Neural cell (in vitro differentiated cells): ENCODE data around the gene MOB3B. TPM values are rescaled to one million over a fixed set of nuclear protein-coding genes. Genes with fewer than 3 reads are reported as not detected.

Experiments used
- H2AFZ ChIP-seq: fragments of 200-600, 300-800 bp; sonication (generic), shearing (Covaris generic); 2 replicates; pipeline ENCODE4 v1.6.0; 2014; ENCODE audit warnings: low read depth, mild to moderate bottlenecking, antibody characterized with exemption, low read length, moderate library complexity
- H3F3A ChIP-seq: fragments of 200-600 bp; shearing (Covaris generic); 2 replicates; pipeline ENCODE4 v1.6.1; 2016; ENCODE audit warnings: mild to moderate bottlenecking, moderate library complexity, mixed read lengths, antibody characterized with exemption, low read length; ENCODE audit not compliant: insufficient read depth, poor library complexity, severe bottlenecking
- H3K27ac ChIP-seq: fragments of 200-600, 300-800 bp; sonication (generic), shearing (Covaris generic); 2 replicates; pipeline ENCODE4 v1.5.1; 2014; ENCODE audit warnings: mild to moderate bottlenecking, low read length, moderate library complexity
- H3K27me3 ChIP-seq: fragments of 300-800, 200-600 bp; sonication (generic), shearing (Covaris generic); 2 replicates; pipeline ENCODE4 v1.6.0; 2014; ENCODE audit warnings: mild to moderate bottlenecking, low read depth, low read length, moderate library complexity; ENCODE audit not compliant: insufficient read depth
- H3K36me3 ChIP-seq: fragments of 300-800, 200-600 bp; sonication (generic), shearing (Covaris generic); 2 replicates; pipeline ENCODE4 v1.5.1; 2014; ENCODE audit warnings: mild to moderate bottlenecking, antibody characterized with exemption, low read length, moderate library complexity; ENCODE audit not compliant: insufficient read depth
- H3K4me2 ChIP-seq: fragments of 300-800, 200-600 bp; sonication (generic), shearing (Covaris generic); 2 replicates; pipeline ENCODE4 v1.6.0; 2014; ENCODE audit warnings: mild to moderate bottlenecking, low read length
- H3K4me3 ChIP-seq: fragments of 300-800, 200-600 bp; sonication (generic), shearing (Covaris generic); 2 replicates; pipeline ENCODE4 v1.5.1; 2014; ENCODE audit warnings: mild to moderate bottlenecking, low read length, moderate library complexity
- H3K79me2 ChIP-seq: fragments of 200-600 bp; shearing (Covaris generic); replicated peaks from 2 replicates; pipeline ENCODE4 v1.6.0; 2014; ENCODE audit warnings: mild to moderate bottlenecking, low read length, moderate library complexity; ENCODE audit not compliant: insufficient read depth
- H3K9ac ChIP-seq: fragments of 300-800, 200-600 bp; sonication (generic), shearing (Covaris generic); 2 replicates; pipeline ENCODE4 v1.6.1; 2016; ENCODE audit warnings: mild to moderate bottlenecking, low read length, mixed read lengths
- H3K9me2 ChIP-seq: fragments of 200-600 bp; shearing (Covaris generic); 2 replicates; pipeline ENCODE4 v1.6.1; 2016; ENCODE audit warnings: mild to moderate bottlenecking, low read length, mixed read lengths; ENCODE audit not compliant: insufficient read depth
- H3K9me3 ChIP-seq: fragments of 200-600, 300-800 bp; sonication (generic), shearing (Covaris generic); 2 replicates; pipeline ENCODE4 v1.6.1; 2016; ENCODE audit warnings: mild to moderate bottlenecking, mixed run types, low read length, moderate library complexity, mixed read lengths
- H4K20me1 ChIP-seq: fragments of 200-600 bp; shearing (Covaris generic); 2 replicates; pipeline ENCODE4 v1.6.1; 2016; ENCODE audit warnings: mild to moderate bottlenecking, mixed run types; ENCODE audit not compliant: insufficient read depth
- EP300 ChIP-seq: fragments of 450-650 bp; conservative IDR thresholded peaks from 2 replicates; pipeline ENCODE4 v1.6.1; 2014; ENCODE audit warnings: antibody characterized with exemption, mild to moderate bottlenecking, moderate library complexity; ENCODE audit not compliant: poor library complexity, severe bottlenecking
- EZH2 ChIP-seq: fragments of 200-600, 300-800 bp; shearing (Covaris generic), sonication (generic); IDR thresholded peaks from 2 replicates; pipeline ENCODE4 v1.6.1; 2014; ENCODE audit warnings: antibody characterized with exemption, low read length, borderline replicate concordance, mild to moderate bottlenecking; ENCODE audit not compliant: insufficient read depth, poor library complexity, severe bottlenecking
- MXI1 ChIP-seq: fragments of 450-650 bp; conservative IDR thresholded peaks from 2 replicates; pipeline ENCODE4 v1.6.1; 2014; ENCODE audit warnings: antibody characterized with exemption, mild to moderate bottlenecking; ENCODE audit not compliant: poor library complexity, severe bottlenecking
- POLR2AphosphoS5 ChIP-seq: IDR thresholded peaks from 2 replicates; pipeline ENCODE4 v1.6.1; 2012
- RAD21 ChIP-seq: fragments of 450-650 bp; conservative IDR thresholded peaks from 2 replicates; pipeline ENCODE4 v1.6.1; 2014; ENCODE audit warnings: antibody characterized with exemption, mild to moderate bottlenecking, moderate library complexity
- SMC3 ChIP-seq: fragments of 450-650 bp; conservative IDR thresholded peaks from 2 replicates; pipeline ENCODE4 v1.6.1; 2014; ENCODE audit warnings: antibody characterized with exemption, mild to moderate bottlenecking, moderate library complexity; ENCODE audit not compliant: poor library complexity
- TAF1 ChIP-seq: IDR thresholded peaks from 2 replicates; pipeline ENCODE4 v1.6.1; 2012; ENCODE audit warnings: low read depth
- polyA plus RNA-seq: library from polyadenylated mRNA; depleted of rRNA; stranded (reverse); fragments of >200 nt; gene quantifications from 2 replicates; pipeline ENCODE4 v1.2.3, GENCODE V29; 2014
- TF ChIP-seq, protein P1 (sequence below): IDR thresholded peaks from 2 replicates; pipeline ENCODE4 v1.6.1; 2012; ENCODE audit warnings: borderline replicate concordance
- TF ChIP-seq, protein P2 (sequence below): fragments of 450-650 bp; IDR thresholded peaks from 2 replicates; pipeline ENCODE4 v1.5.1; 2014; ENCODE audit warnings: antibody characterized with exemption, mild to moderate bottlenecking, moderate library complexity; ENCODE audit not compliant: poor library complexity, severe bottlenecking

Gene MOB3B
- polyA plus RNA-seq, 1 donor from 2014 or later: 1.8 TPM

DNA sequence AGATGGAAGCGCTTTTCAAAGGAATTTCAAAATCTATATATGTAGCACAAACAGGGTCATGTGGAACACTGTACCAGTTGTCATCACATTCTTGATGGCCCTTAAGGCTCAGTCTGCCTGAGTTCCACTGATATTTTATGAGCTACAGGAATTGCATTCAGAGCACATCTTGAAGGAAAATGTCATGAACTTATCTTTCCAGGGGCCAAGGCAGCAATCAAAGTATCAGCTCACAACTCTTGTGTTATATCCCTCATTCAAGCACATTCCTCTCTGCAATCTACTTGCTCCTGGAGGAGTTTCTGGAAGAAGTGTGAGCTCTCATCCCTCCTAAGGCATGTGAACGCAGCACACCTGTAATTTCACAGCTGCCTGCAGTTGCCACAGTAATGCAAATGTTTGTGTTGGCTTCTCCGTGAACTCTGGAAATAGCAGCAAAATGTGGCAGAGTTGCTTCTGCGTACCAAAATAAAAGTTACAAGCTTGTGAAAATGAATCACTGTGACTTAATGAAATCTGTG lies 143.0 kb downstream of the MOB3B start:
- no peak overlapping the region for H2AFZ ChIP-seq
- no peak for TF ChIP-seq TAF1
- no peak for TF ChIP-seq EZH2
- no peak for TF ChIP-seq EP300
- TF ChIP-seq, protein P1, sequence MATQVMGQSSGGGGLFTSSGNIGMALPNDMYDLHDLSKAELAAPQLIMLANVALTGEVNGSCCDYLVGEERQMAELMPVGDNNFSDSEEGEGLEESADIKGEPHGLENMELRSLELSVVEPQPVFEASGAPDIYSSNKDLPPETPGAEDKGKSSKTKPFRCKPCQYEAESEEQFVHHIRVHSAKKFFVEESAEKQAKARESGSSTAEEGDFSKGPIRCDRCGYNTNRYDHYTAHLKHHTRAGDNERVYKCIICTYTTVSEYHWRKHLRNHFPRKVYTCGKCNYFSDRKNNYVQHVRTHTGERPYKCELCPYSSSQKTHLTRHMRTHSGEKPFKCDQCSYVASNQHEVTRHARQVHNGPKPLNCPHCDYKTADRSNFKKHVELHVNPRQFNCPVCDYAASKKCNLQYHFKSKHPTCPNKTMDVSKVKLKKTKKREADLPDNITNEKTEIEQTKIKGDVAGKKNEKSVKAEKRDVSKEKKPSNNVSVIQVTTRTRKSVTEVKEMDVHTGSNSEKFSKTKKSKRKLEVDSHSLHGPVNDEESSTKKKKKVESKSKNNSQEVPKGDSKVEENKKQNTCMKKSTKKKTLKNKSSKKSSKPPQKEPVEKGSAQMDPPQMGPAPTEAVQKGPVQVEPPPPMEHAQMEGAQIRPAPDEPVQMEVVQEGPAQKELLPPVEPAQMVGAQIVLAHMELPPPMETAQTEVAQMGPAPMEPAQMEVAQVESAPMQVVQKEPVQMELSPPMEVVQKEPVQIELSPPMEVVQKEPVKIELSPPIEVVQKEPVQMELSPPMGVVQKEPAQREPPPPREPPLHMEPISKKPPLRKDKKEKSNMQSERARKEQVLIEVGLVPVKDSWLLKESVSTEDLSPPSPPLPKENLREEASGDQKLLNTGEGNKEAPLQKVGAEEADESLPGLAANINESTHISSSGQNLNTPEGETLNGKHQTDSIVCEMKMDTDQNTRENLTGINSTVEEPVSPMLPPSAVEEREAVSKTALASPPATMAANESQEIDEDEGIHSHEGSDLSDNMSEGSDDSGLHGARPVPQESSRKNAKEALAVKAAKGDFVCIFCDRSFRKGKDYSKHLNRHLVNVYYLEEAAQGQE: no peak
- H3K27me3 ChIP-seq: no peaks in the 10 kb centered on the region
- no peaks in the 10 kb centered on the region for H3K9me2 ChIP-seq
- no peaks in the 10 kb centered on the region for H3K79me2 ChIP-seq
- no peak overlapping the region for H3K4me3 ChIP-seq
- no peaks in the 10 kb centered on the region for H3K36me3 ChIP-seq
- no peak overlapping the region for H3K27ac ChIP-seq
- H3F3A ChIP-seq: no peaks in the 10 kb centered on the region
- no peak overlapping the region for H3K9ac ChIP-seq
- no peak overlapping the region for H3K4me2 ChIP-seq
- H4K20me1 ChIP-seq: no peaks in the 10 kb centered on the region
- H3K9me3 ChIP-seq: no peaks in the 10 kb centered on the region

DNA sequence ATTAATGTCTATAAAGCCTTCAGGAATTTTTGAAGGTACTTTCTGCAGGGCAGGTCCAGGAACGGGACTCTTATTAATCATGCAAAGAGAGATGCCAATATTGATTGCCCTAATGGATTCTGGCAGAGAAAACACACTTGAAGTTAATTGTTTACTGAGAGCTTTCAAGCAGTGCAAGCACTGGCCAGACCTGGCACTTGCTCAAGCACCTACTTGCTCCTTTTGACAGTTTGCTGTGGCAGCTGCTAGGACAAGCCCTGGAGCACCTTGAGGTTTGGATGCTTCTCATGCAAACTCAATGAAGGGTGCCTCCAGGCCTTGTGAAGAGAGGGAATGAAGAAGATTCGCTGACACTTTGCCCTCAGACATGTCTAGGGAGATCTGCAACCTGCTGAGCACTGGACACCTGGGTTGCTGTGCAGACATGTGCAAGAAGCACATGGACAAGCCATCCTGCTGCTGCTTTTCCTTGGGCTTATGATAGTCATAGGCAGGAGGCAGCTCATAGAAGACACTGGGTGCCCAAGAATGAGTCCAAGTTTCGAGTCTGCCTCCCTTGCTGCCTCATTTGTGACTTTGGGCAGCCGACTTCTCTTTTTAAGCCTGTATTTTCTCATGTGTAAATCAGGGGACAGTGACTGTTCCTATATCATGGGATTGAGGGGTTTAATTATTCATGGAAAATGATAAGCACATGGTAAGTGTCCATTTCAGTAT lies 143.8 kb downstream of the MOB3B start:
- no peaks in the 10 kb centered on the region for H3K79me2 ChIP-seq
- no peak overlapping the region for H3K4me2 ChIP-seq
- no peaks in the 10 kb centered on the region for H3K36me3 ChIP-seq
- H3F3A ChIP-seq: no peaks in the 10 kb centered on the region
- no peak overlapping the region for H3K27ac ChIP-seq
- no peaks in the 10 kb centered on the region for H4K20me1 ChIP-seq
- TF ChIP-seq EP300 (no peak), MXI1 (no peak), RAD21 (no peak), POLR2AphosphoS5 (no peak), TAF1 (no peak), SMC3 (no peak), EZH2 (no peak)
- TF ChIP-seq, protein P2, sequence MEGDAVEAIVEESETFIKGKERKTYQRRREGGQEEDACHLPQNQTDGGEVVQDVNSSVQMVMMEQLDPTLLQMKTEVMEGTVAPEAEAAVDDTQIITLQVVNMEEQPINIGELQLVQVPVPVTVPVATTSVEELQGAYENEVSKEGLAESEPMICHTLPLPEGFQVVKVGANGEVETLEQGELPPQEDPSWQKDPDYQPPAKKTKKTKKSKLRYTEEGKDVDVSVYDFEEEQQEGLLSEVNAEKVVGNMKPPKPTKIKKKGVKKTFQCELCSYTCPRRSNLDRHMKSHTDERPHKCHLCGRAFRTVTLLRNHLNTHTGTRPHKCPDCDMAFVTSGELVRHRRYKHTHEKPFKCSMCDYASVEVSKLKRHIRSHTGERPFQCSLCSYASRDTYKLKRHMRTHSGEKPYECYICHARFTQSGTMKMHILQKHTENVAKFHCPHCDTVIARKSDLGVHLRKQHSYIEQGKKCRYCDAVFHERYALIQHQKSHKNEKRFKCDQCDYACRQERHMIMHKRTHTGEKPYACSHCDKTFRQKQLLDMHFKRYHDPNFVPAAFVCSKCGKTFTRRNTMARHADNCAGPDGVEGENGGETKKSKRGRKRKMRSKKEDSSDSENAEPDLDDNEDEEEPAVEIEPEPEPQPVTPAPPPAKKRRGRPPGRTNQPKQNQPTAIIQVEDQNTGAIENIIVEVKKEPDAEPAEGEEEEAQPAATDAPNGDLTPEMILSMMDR: no peak
- TF ChIP-seq, protein P1: no peak
- H3K9me3 ChIP-seq: no peaks in the 10 kb centered on the region
- H3K9ac ChIP-seq: no peak overlapping the region
- no peaks in the 10 kb centered on the region for H3K27me3 ChIP-seq
- H3K4me3 ChIP-seq: no peak overlapping the region
- H3K9me2 ChIP-seq: no peaks in the 10 kb centered on the region
- no peak overlapping the region for H2AFZ ChIP-seq
